Measurements from ENCODE around the gene LRRC1.
A peak's percentile ranks its signal among the peaks of the same experiment; 100 is the strongest.
"Not testable (repeated sequence)": the region's sequence is repeated elsewhere in the genome, so short reads cannot be mapped to it uniquely, and the experiment has no call there.

Gene LRRC1

DNA sequence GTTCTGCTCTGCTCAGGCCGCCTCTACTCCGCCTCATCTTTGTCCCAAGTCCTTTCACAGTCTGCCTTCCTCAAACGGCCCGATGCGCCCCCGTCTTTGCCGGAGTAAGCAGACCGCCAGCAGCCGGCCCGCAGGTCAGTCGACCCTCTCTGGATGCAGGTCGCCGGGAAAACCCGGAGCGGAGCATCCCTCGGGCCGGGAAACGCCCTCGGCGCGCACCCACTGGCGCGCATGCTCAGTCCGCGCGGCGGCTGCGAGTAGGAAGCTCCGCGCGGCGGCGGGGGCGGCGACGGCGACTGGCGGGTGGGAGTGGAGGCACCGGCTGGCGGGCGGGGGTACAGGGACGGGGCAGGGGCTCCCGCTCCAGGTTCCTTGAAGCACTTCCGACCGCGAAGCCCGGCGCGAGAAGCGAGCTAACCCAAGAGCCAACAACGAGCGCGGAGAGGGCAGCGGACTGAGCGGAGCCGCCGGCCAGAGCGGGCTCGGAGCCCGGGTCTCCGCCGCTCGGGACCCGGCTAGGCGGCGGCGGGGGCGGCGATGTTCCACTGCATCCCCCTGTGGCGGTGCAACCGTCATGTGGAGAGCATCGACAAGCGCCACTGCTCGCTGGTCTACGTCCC is at the start of gene LRRC1:
TSS of gene LRRC1 (plus strand) at position 286 of the 620 bp plus-strand sequence. CDS start at position 538, 252 bp downstream.
- DNase-seq = peak; percentile 88

DNA sequence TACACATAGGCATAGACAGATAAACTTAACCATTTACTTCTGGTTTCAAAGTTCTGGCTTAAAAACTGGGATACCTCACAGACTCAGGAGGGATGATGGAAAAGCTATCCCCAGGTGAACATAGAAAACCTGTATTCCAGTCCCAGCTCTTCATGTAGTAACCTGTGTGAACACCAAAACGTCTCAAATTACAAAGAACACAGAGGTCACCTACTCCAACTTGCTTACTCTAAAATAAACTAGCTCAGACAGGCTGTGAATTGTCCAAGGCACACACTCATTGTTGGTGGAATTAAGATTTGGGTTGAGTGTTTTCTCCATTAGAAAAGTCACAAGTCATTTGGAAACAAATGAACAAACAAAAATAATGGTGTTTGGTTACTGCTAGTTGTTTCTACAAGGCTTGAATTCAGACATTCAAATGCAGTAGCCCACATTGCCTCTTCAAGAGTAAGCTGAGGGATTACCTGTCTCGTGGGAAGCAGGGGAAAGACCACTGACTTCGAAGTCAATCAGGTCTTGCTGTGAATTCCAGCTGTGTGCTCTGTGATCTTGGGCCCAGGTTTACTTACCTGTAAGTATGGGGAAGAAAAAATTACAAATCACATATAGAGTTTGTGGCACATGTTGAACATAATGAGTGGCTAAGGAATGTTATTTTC is 48.2 kb upstream of the LRRC1 start:
- DNase-seq = no peak

DNA sequence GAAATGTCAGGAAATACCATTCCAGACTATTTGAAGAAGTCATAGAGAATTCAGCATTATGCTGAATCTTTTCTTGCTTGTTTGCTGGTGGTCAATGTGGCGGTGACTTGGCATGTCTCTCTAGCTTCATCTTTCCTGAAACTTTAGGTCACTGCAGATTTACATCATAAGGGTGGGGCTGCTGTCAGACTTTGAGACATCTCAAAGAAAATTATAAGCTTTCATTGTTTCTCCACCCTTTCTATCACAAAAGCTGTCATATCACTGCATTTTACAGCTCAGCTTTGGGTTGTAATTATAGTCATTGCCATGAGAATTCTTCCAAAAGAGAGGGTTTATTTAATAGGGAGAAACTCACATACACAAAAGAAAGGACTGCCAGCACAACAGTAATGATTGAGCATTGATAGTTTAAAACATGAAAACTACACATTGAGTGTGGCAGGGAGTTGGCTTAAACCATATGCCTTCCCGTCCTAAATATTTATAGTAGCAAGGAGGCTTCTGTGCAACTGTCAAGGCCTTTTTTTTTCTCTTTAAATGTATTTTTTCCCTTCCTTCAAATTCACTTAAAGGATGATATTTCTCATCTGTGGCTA is 44.7 kb upstream of the LRRC1 start:
- no peak for DNase-seq

DNA sequence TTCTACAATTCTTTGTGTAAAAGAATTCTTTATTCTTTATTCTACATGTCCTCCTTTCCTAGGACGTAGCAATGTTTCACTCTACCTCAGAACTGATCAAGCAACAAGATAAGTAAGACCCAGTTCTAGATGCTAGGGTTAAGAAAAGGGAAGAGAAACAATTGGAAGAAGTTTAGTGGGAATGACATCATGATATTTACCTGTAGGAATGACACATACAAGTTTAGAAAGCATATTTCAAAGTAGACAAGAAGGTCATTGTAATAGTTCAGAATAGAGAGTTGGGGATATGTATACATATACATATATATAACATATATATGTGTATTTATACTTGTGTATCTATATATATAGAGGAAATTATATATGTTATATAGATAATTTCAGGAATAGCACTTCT is 43.4 kb upstream of the LRRC1 start:
- DNase-seq = no peak

DNA sequence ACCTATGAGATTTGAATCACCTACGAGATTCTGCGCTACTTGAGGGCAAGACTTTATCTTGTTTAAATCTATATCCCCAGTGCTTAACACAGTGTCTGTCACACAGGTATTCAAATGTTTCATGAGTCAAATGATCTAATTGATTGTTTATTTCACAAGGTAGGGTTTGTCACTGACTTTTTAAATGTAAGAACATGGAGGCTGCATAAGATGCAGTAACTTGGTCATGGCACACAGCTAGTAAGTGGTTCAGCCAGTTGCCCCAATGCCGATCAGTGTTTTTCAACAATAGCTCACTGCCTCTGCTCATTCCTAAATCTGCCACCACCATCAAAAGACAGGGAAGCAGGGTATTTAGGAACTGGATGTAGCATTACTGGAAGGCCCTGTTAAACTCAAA is 42.4 kb upstream of the LRRC1 start:
- no peak for DNase-seq

DNA sequence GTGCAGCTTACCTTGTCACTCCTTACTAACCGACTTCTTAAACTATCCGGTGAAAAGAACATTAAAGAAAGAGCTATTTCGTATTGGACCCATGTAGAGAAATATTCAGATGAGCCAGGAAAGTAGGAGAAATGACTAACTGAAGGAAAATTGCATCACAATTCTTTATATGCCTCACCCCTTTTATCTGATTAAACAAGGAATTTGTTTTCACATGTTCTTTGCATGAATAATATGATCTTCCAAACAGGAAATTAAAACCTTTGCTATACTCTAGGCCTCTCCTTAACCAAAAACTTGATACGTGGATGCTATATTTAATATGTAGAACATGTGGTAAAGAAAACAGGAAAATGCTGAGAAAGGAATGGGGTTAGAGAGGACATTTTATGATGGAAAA is 41.9 kb upstream of the LRRC1 start:
- DNase-seq = no peak

DNA sequence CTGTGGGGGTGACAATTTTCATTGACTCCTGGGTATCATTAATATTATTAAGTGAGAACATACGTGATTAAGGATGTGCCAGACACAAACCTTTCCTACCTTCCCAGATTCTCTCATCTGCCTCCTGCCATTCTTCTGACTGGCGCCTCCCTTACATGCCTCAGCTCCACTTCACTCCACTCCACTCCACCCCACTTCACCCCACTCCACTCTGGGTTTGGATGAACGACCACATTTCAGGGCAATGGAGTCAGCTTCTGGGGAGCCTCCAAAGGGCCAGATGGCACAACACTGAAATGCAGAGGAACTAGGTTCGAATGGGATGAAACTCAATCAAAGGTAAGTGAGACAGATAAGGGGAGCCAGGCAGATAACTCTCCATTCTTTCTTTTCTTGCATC is 40.5 kb upstream of the LRRC1 start:
- DNase-seq = no peak

DNA sequence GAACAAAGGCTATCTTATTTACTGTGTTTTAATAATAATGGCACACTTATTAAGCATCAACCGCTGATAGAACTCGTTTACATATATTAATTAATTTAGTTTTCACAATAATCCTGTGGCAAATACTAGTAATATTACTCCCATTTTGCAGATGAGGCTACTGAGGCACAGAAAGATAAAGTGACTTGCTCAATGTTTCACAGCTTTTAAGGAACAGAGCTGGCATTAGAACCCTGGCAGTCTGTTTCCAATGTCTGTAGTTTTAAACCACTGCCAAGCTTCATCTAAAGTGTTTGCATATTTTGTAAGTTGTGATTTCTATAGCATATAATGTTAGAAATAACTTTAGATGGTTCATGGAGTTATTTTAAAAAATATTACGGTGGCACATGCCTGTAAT is 38.4 kb upstream of the LRRC1 start:
- DNase-seq = no peak

DNA sequence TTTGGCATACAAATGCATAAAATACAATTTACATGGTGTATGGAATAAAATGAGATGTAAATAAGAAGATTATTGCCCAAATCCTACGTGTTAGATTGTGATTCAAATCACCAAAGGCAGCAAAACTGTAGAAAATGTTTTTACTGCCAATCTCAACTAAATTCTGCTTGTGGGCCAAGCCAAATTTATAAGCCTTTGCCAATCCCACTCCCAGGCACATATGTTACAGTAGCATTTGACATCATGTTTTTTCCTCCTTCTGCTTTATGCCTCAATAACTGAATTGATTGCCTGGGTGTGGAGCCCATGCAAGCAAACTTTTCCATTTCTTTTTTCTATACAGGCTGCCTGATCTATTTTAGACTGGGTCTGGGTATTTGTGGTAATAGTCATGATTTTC is 36.3 kb upstream of the LRRC1 start:
- no peak for DNase-seq

DNA sequence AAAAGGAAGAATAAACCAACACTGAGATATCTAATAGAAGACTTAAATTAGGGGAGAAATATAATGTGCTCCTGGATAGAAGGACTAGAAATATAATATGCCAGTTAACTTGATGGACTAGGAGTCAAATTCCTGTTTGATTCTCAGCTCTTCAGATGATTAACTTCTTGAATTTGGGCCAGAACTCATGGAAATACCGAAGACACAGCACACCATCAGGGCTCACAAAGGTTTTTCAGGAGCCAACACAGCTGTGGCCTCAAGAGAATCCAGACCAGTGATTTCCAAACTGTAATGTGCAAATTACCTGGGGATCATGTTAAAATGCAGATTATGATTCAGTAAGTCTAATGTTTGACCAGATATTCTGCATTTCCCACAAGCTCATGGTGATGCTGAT is 33.8 kb upstream of the LRRC1 start:
- DNase-seq = no peak

DNA sequence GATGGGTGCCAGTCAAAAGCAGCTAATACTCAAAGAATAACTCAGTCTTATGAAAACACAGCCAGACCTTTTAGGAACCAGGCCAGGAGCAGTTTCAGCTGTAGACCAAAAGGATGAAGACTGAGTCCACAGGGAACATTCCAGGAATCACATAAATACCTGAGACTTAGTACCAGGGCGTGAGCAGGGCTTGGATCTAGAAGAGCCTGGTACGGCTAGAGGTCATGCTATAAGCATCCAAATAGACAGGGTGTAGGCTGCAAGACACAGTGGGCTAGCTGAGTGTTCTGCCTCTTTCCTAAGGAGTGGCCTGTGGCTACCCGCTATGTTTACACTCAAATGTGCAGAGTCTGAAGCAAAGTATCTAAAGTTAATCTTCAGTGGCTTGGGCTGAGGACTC is 29.5 kb upstream of the LRRC1 start:
- DNase-seq = no peak

DNA sequence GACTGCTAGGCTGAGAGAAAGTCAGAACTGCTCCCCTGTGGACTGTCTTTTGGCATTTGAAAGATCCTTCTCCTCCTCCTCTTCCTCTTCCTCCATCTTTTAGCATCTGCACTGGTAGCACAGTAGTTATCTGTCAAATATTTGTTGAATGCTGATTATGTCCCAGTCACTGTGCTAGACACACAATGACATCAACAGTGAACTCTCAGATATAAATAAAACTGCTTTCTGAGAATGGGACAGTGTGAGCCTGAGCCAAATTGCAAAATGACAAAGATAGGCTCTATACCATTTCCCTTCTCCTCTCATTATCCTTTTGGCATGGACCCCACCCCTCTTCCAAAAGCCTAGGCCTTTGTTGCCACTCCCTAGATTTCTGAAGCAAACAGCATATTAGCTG is 27.9 kb upstream of the LRRC1 start:
- no peak for DNase-seq

DNA sequence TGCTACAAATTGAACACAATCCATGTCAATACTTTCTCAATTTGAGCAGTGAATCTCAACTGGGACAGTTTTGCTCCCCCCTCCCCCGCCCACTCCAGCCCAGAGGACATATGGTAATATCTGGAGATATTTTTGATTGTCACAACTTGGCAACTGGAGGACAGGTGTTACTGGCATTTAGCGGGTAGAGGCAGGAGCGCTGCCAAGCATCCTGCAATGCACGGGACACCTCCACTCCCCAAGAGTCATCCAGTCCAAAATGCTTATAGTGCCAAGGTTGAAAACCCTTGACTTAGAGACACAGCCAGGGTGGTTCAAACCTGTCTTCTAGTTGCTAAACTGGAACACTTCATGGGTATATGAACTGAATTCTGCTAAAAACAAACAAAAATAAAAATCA is 26.9 kb upstream of the LRRC1 start:
- DNase-seq = no peak

DNA sequence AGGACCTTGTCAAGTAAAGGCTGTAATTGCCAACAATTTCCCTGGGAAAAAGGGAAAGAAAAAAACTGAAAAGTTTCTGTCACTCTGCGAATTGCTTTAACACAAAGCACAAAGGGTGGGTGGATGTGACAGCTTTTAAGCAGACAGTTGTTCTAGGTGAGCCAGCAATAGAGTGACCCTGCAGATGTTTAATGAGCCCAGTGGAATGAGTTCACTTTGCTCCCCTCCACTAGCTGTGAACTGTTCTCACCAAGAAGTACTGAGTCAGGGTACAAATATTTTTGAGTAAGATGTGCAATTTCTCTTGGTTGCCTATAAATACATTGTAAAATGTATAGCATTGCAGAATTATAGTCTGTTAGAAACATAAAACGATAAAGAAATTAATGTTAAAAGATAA is 26.2 kb upstream of the LRRC1 start:
- DNase-seq = no peak

DNA sequence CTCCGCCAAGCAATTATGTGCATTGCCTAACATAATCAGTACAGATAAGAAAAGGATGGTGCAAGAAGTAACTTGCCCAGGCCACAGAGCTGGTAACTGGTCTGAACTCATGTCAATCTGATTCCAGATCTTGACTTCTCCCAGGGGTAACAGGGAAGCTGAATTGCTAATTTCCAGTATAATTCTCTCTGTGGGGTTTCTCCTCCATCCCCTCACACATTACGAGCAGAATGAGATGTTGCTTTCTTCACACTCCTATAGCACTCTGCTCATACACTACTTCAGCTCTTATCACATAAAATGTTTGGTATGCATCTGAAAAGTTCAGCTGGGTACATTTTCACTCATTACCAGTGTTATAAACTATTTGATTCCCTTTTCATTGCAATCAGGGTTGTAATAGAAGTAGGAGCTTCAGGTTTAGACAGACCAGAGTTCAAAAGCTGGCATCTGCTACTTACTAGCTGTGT is 24.0 kb upstream of the LRRC1 start:
- DNase-seq = no peak

DNA sequence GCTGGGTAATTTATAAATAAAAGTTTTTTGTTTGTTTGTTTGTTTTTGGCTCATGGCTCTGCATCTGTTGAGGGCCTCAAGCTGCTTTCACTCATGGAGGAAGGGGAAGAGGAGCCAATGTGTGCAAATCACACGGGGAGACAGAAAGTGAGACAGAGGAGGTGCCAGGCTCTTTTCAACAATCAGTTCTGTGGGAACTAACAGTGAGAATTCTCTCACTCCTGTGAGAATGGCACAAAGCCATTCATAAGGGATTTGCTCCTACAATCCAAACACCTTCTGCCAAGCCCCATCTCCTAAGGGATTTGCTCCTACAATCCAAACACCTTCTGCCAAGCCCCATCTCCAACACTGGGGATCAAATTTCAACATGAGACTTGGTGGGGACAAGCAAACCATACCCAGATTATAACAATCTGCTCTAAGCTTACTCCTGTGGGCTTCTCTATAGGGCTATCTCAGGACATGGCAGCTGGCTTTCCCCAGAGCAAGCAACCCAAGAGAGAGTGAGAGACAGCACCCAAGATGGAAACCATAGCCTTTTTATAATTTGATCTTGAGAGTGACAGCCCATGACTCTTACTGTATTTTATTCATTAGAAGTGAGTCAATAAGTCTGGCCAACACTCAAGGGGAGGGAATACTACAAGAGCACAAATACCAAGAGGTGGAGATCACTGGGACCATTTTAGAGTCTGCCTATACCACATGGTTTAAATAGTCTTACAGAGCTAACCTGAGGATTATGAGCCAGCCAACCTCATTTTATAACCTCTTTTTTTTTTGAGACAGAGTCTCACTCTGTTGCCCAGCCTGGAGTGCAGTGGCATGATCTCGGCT is 22.8 kb upstream of the LRRC1 start:
- DNase-seq = no peak

DNA sequence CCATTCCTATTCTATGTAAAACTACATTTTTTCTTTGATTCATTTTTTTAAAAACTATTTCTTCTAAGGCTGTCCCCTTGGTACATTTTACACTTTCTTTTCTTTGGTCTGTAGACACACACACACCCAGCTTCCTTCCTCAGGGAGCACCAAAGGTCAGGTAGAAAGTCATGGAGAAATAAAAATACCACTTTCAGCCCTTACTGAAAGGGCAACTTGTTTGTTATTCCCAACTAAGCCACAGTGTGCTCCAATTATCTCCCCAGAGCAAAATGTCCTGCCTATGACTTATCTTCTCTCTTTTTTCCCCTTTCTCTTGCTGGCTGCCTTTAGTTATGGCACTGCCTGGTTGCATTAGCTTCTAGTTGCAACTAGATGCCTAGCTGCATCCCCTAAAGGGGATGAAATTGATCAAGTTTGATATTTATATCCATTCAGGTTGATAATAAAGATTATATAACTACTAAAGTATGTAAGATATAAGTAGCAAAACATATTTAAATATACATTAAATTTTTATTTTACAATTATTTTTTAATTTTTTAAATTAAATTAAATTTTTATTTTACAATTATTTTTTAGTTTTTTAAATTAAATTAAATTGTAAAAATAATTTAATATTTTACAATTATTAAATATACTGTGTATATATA is 21.6 kb upstream of the LRRC1 start:
- DNase-seq = no peak

DNA sequence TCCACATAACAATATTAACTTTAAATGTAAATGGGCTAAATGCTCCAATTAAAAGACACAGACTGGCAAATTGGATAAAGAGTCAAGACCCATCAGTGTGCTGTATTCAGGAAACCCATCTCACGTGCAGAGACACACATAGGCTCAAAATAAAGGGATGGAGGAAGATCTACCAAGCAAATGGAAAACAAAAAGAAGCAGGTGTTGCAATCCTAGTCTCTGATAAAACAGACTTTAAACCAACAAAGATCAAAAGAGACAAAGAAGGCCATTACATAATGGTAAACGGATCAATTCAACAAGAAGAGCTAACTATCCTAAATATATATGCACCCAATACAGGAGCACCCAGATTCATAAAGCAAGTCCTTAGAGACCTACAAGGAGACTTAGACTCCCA is 18.7 kb upstream of the LRRC1 start:
- not testable (repeated sequence) for DNase-seq

DNA sequence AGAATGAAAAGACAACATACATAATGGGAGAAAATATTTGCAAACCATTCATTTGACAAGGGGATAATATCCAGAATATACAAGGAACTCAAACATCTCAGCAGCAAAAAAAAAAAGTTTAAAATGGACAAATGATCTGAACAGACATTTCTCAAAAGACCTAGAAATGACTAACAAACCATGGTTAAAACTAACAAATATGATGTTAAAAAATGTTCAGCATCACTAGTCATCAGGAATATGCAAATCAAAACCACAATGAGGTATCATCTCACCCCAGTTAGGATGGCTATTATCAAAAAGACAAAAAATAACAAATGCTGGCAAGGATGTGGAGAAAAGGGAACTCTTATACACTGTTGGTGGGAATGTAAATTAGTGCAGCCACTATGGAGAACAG is 9.8 kb upstream of the LRRC1 start:
- not testable (repeated sequence) for DNase-seq

DNA sequence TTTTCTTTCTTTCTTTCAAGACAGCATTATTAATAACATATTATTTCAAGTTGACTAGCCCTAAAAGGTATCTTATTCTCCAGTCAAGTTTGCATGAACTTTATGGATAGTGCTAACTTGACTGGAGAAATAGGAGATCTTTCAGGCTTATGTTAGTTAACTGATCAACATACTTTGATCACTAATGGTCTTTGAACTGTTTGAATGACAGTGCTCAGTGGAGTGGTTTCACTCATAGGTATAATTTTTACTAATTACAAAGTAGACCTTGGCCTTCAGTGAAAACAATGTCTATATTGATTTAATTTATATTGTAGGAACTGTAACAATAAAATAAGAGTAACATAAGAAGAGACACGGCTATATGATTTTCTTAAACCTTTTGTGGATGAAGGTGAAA is 8.0 kb upstream of the LRRC1 start:
- no peak for DNase-seq

DNA sequence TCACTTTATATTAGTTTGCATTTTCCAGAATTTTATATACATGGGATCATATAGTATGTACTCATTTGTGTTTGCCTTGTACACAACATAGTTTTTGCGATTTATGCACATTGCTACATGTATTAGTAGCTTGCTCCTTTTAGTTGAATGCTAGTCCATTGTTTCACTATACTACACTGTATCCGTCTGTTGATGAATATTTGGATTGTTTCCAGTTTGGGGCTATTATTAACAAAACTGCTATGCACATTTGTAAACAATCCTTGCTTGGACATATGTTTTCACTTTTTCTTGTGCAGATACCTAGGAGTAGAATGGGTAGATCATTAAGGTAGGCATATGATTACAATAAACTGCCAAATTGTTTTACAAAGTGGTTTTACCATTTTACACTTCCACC is 3.9 kb upstream of the LRRC1 start:
- no peak for DNase-seq

DNA sequence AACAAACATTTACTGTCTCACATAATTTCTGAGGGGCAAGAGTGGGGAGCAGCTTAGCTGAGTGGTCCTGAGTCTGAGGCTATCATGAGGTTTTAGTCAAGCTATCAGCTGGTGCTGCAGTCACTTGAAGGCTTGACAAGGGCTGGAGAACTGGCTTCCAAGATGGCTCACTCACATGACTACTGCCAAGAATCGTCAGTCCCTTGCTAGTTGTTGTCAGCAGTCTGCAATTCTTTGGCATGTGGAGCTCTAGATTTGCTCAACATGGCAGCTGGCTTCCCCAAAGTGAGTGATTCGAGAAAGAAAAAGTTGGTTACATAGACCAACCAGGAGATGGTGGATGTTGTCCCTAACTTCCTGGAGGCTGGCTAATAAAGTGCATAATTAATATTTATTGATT is 2.8 kb upstream of the LRRC1 start:
- no peak for DNase-seq

DNA sequence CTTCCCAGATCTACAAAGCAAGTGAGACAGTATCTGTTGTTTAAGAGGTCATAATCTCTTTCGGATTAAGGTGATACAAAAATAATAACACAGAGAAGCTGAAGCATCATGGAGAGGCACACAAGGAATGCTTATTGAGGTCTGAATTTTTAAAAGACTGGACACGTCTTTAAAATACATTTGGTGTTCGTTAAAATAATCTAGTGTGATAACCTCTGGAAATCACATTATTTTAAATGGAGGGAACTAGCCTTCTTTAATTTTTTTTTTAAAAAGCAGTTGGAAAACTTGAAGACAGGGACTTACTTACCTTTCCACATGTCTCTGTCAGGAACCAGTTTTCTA is 1.9 kb upstream of the LRRC1 start:
- DNase-seq = no peak
